ENCODE data around the gene YES1. TPM values are rescaled to one million over a fixed set of nuclear protein-coding genes. Genes with fewer than 3 reads are reported as not detected.

The YES1 gene
- total and polyA plus RNA-seq, 4 donors, result 12.5 to 57.6 (median 21.9) TPM

GRCh38 chr18:676736-677135 lies 135.3 kb downstream of the YES1 start:
- Histone ChIP-seq H3K9ac (ENCODE audit: low read depth in 1 of 2, low read length in 2 of 2) (no peak overlapping the region), H3K4me3 (ENCODE audit: low read depth in 1 of 3, low read length in 3 of 3) (no peak overlapping the region), H3K27me3 (ENCODE audit: control insufficient read depth in 4 of 4, insufficient read depth in 4 of 4, low read length in 3 of 4) (no peaks in the 10 kb centered on the region), H3K27ac (ENCODE audit: low read depth in 1 of 2, low read length in 2 of 2) (no peak overlapping the region), H3K9me3 (ENCODE audit: control insufficient read depth in 4 of 4, low read length in 3 of 4) (no peaks in the 10 kb centered on the region), H3K36me3 (ENCODE audit: control insufficient read depth in 4 of 4, insufficient read depth in 3 of 4, low read depth in 1 of 4, low read length in 3 of 4) (peaks cover 10 to 75% (median 49%) of the 10 kb centered on the region in 4 donors), H3K4me1 (ENCODE audit: control insufficient read depth in 4 of 4, insufficient read depth in 4 of 4, low read length in 3 of 4) (no peaks in the 10 kb centered on the region)
- no peak for TF ChIP-seq ZBTB33 (IDR thresholded peaks at IDR 0.05)
- no peak for TF ChIP-seq JUND (IDR thresholded peaks at IDR 0.05)
- TF ChIP-seq SP1 (IDR thresholded peaks at IDR 0.05), result no peak
- TF ChIP-seq RXRA (IDR thresholded peaks at IDR 0.05), result no peak
- no peak for TF ChIP-seq EGR1 (IDR thresholded peaks at IDR 0.05; ENCODE audit: low read depth in 2 of 2)
- no peak for TF ChIP-seq TAF1 (conservative IDR thresholded peaks at IDR 0.05)
- 95% methylated on average over 3 of the region's 3 CpGs for WGBS
- DNase-seq (ENCODE audit: low spot score), result no peak

- no peak overlapping the region for H3K4me3 ChIP-seq (ENCODE audit: low read depth in 1 of 3, low read length in 3 of 3)
- H3K9ac ChIP-seq (ENCODE audit: low read depth in 1 of 2, low read length in 2 of 2), result no peak overlapping the region
- no peaks in the 10 kb centered on the region for H3K9me3 ChIP-seq (ENCODE audit: control insufficient read depth in 4 of 4, low read length in 3 of 4)
- WGBS, result 90% methylated on average over 5 of the region's 5 CpGs
- peaks cover 10 to 75% (median 48%) of the 10 kb centered on the region in 4 donors for H3K36me3 ChIP-seq (ENCODE audit: control insufficient read depth in 4 of 4, insufficient read depth in 3 of 4, low read depth in 1 of 4, low read length in 3 of 4)
- no peaks in the 10 kb centered on the region for H3K27me3 ChIP-seq (ENCODE audit: control insufficient read depth in 4 of 4, insufficient read depth in 4 of 4, low read length in 3 of 4)
- no peak for DNase-seq (ENCODE audit: low spot score)
- no peak for TF ChIP-seq SP1 (IDR thresholded peaks at IDR 0.05)
- no peaks in the 10 kb centered on the region for H3K4me1 ChIP-seq (ENCODE audit: control insufficient read depth in 4 of 4, insufficient read depth in 4 of 4, low read length in 3 of 4)
- H3K27ac ChIP-seq (ENCODE audit: low read depth in 1 of 2, low read length in 2 of 2), result no peak overlapping the region
Observed at GRCh38 chr18:676069-676468, 136.0 kb downstream of the YES1 start.

- no peak for TF ChIP-seq RAD21 (IDR thresholded peaks at IDR 0.05)
- no peak for TF ChIP-seq FOXA2 (IDR thresholded peaks at IDR 0.05)
- TF ChIP-seq CTCF (IDR thresholded peaks at IDR 0.05; ENCODE audit: low read depth, low read length, missing input control), result no peak
- TF ChIP-seq EGR1 (IDR thresholded peaks at IDR 0.05; ENCODE audit: low read depth in 2 of 2), result no peak
- no peak for TF ChIP-seq HNF4G (IDR thresholded peaks at IDR 0.05)
- TF ChIP-seq TAF1 (conservative IDR thresholded peaks at IDR 0.05), result no peak
- no peak for TF ChIP-seq HNF4A (conservative IDR thresholded peaks at IDR 0.05)
- TF ChIP-seq YY1 (IDR thresholded peaks at IDR 0.05), result no peak
- TF ChIP-seq FOXA1 (IDR thresholded peaks at IDR 0.05), result no peak
- TF ChIP-seq GABPA (IDR thresholded peaks at IDR 0.05 in 1 of 2, conservative IDR thresholded peaks at IDR 0.05 in 1 of 2), result no peak
- no peak for TF ChIP-seq ZBTB33 (IDR thresholded peaks at IDR 0.05)
- TF ChIP-seq SP1 (IDR thresholded peaks at IDR 0.05), result no peak
- no peak for TF ChIP-seq JUND (IDR thresholded peaks at IDR 0.05)
- TF ChIP-seq RXRA (IDR thresholded peaks at IDR 0.05), result no peak
- TF ChIP-seq MAX (IDR thresholded peaks at IDR 0.05), result no peak
- no peak for TF ChIP-seq ATF3 (IDR thresholded peaks at IDR 0.05)
- no peak for TF ChIP-seq REST (IDR thresholded peaks at IDR 0.05)
- TF ChIP-seq NR2F2 (IDR thresholded peaks at IDR 0.05), result no peak
- peaks cover 15 to 79% (median 52%) of the 10 kb centered on the region in 4 donors for H3K36me3 ChIP-seq (ENCODE audit: control insufficient read depth in 4 of 4, insufficient read depth in 3 of 4, low read depth in 1 of 4, low read length in 3 of 4)
- 97% methylated on average over 7 of the region's 7 CpGs for WGBS
- H3K27me3 ChIP-seq (ENCODE audit: control insufficient read depth in 4 of 4, insufficient read depth in 4 of 4, low read length in 3 of 4), result no peaks in the 10 kb centered on the region
- H3K9me3 ChIP-seq (ENCODE audit: control insufficient read depth in 4 of 4, low read length in 3 of 4), result no peaks in the 10 kb centered on the region
- H3K4me1 ChIP-seq (ENCODE audit: control insufficient read depth in 4 of 4, insufficient read depth in 4 of 4, low read length in 3 of 4), result no peaks in the 10 kb centered on the region
- no peak overlapping the region for H3K9ac ChIP-seq (ENCODE audit: low read depth in 1 of 2, low read length in 2 of 2)
- no peak overlapping the region for H3K27ac ChIP-seq (ENCODE audit: low read depth in 1 of 2, low read length in 2 of 2)
- DNase-seq (ENCODE audit: low spot score), result no peak
- H3K4me3 ChIP-seq (ENCODE audit: low read depth in 1 of 3, low read length in 3 of 3), result no peak overlapping the region
Observed at GRCh38 chr18:675307-675706, 136.7 kb downstream of the YES1 start.

All from liver (tissue), 9 donors.